ENCODE data around the gene RGS4. TPM values are rescaled to one million over a fixed set of nuclear protein-coding genes. Genes with fewer than 3 reads are reported as not detected.

RGS4 gene
- total RNA-seq, 2 experiments from 2014 or later, result not detected

DNA sequence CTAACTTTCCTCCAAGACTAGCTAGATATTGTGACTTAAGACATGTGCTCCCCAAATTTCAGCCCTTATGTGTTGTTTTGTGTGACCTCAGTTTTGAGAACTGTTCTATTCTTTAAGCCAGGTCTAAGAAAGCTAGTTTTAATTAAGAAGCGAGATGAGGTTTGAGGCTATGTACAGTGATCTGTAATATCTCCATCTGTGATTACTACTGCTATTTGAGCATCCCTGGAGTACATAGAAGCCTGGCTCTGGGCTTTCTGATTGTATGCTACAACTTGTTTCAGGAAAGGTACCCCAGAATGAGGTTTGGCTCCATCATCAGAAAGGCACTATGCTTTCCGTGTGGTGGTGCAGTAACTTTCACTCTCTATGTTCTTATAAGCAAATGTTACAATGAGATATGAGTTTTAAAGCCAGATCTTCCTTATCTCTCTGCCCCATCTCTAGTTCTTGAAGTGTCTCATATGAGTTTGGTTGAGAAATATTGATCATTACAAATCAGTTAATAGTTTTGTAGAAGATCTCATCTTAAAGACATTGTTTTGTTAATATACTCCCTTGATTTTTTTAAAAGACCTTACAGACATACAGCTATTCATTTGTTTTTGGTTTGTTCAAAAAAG is 605 bp downstream of the RGS4 start:
- Mint-ChIP-seq H3K27me3 (peaks cover 47% of the 10 kb centered on the region), H3K4me3 (no peak overlapping the region), H3K27ac (no peak overlapping the region), H3K9me3 (ENCODE audit: low read depth) (no peaks in the 10 kb centered on the region), H3K36me3 (ENCODE audit: low read depth) (no peaks in the 10 kb centered on the region), H3K4me1 (peaks cover 2% of the 10 kb centered on the region)
- CTCF ChIA-PET, result interaction anchor here (1.4 to 1.6 kb wide), 2 partner anchors 159 to 245 kb away, joined by 3 to 4 read pairs; no protein-coding TSS in a partner anchor
- intact Hi-C loops (cut with DNase I, micrococcal nuclease), result loop anchor here in 1 of 2 experiments (2.0 kb wide), 1 partner anchor 105 kb away; no protein-coding TSS in a partner anchor
- DNase-seq (no peak), ATAC-seq (no peak)
- POLR2A ChIA-PET, result no interaction called here

DNA sequence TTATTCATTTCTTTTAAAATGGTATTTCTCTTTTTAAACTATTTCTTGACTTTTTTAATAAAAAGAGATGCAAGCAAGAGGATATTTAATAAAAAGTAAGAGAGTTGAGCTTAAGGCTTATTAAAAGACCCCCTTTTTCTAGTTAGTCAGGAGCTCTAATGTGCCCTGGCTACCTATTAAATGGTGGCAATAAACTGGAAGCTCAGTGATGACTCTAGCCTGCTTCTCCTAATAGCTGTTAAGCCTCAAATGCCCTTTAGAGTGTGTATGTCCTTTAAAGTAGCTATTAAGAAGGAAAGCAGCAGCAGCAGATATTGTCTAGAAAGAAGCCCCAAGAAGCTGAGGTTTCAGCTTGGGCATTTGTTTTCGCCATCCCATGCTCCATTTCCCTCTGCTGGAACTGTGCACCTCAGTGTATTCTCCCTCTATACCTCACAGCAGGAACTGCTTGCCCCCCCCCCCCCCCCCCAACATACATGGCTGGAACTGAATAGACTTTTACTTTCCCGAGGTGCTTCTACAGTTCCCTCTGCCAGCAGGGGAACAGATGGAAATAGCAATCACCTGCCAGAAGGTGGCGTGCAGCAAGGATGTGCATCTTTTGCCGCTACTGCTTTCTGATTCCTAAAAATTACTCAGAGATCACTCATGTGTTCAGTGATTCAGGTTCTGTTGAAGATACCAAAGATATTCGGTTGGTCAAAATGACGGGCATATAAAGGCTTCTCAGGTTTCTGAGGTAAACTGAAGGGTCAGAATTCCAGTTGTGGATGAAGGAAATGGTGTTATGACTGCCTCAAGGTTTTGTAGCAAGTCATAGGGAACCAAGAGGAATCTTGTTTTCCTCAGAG is 2.5 kb downstream of the RGS4 start:
- no peak overlapping the region for H3K27ac Mint-ChIP-seq
- H3K4me3 Mint-ChIP-seq, result no peak overlapping the region
- no peaks in the 10 kb centered on the region for H3K9me3 Mint-ChIP-seq (ENCODE audit: low read depth)
- ChIA-PET POLR2A (no interaction called here), CTCF (interaction anchor here (0.6 to 1.8 kb wide), 6 partner anchors 11 to 818 kb away, joined by 3 to 15 read pairs (median 4); no protein-coding TSS in a partner anchor)
- H3K36me3 Mint-ChIP-seq (ENCODE audit: low read depth), result no peaks in the 10 kb centered on the region
- peak; percentile 26 for ATAC-seq
- H3K27me3 Mint-ChIP-seq, result peaks cover 42% of the 10 kb centered on the region
- intact Hi-C loops (cut with DNase I, micrococcal nuclease), result loop anchor here (1.0 to 2.0 kb wide), 3 partner anchors 103 to 244 kb away; no protein-coding TSS in a partner anchor
- DNase-seq, result peak; percentile 67
- H3K4me1 Mint-ChIP-seq, result peaks cover 2% of the 10 kb centered on the region

DNA sequence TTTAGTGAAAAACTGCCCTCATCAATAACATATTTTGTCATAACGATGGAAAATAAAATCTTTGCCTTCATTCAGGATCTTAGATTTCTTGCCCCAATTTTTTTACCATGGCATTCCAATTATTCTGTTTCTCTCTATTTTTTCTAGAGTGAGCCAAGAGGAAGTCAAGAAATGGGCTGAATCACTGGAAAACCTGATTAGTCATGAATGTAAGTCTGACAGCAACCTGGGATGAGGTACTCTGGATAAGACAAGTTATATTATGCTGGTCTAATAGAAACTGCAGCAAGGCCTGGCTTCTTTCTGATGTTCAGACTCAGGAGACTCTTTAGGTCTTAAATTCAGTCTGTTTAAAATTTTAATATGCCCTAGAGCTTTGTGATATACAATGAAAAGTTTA is 3.5 kb downstream of the RGS4 start:
- Mint-ChIP-seq H3K9me3 (ENCODE audit: low read depth) (no peaks in the 10 kb centered on the region), H3K27ac (no peak overlapping the region), H3K36me3 (ENCODE audit: low read depth) (no peaks in the 10 kb centered on the region), H3K4me1 (peaks cover 2% of the 10 kb centered on the region), H3K27me3 (peaks cover 40% of the 10 kb centered on the region), H3K4me3 (no peak overlapping the region)
- POLR2A ChIA-PET, result no interaction called here
- CTCF ChIA-PET, result interaction anchor here (0.8 to 1.8 kb wide), 5 partner anchors 16 to 243 kb away, joined by 3 to 15 read pairs (median 4); no protein-coding TSS in a partner anchor
- ATAC-seq (no peak), DNase-seq (no peak)
- intact Hi-C loops (cut with DNase I, micrococcal nuclease), result loop anchor here (1.0 to 2.0 kb wide), 3 partner anchors 102 to 243 kb away; no protein-coding TSS in a partner anchor

DNA sequence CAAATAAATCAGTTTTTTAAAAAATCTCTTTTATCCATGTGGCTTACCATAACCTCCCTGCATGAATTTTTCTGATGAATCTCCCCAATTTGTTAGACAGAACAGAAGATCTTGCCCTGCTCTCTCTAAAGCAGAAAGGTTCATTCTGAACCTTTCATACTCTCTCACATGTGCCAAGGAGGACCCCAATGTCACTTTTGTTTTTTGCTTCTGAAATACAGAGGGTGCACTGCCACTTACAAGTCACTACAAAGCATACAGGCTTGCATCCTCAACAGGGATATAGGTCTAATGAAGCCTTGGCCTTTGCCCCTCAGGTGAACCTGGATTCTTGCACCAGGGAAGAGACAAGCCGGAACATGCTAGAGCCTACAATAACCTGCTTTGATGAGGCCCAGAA is 4.8 kb downstream of the RGS4 start:
- no peak for DNase-seq
- no peak overlapping the region for H3K4me3 Mint-ChIP-seq
- peaks cover 27% of the 10 kb centered on the region for H3K27me3 Mint-ChIP-seq
- no peaks in the 10 kb centered on the region for H3K36me3 Mint-ChIP-seq (ENCODE audit: low read depth)
- CTCF ChIA-PET, result interaction anchor here (1.4 to 1.7 kb wide), 2 partner anchors 101 to 241 kb away, joined by 4 to 8 read pairs; no protein-coding TSS in a partner anchor
- no peaks in the 10 kb centered on the region for H3K9me3 Mint-ChIP-seq (ENCODE audit: low read depth)
- POLR2A ChIA-PET, result no interaction called here
- peaks cover 2% of the 10 kb centered on the region for H3K4me1 Mint-ChIP-seq
- no peak overlapping the region for H3K27ac Mint-ChIP-seq
- no peak for ATAC-seq
- intact Hi-C loops (cut with DNase I, micrococcal nuclease), result no loop called here

DNA sequence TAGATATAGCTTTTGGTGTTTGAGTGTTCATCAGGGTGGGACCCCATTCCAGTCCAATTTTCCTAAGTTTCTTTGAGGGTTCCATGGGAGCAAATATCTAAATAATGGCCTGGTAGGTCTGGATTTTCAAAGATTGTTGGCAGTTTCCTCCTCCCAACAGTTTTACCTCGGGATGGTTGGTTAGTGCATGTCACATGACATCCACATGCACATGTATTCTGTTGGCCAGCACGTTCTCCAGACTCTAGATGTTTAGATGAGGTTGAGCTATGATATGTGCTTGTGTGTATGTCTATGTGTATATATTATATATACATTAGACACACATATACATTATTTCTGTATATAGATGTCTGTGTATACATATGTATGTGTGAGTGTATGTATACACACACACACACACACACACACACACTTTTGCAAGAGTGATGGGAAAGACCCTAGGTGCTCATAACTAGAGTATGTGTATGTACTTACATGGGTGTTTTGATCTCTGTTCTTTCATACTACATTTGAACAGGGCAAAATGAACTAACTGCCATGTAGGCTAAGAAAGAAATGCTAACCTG is 5.6 kb downstream of the RGS4 start:
- no peak for ATAC-seq
- CTCF ChIA-PET, result no interaction called here
- peaks cover 2% of the 10 kb centered on the region for H3K4me1 Mint-ChIP-seq
- no peaks in the 10 kb centered on the region for H3K9me3 Mint-ChIP-seq (ENCODE audit: low read depth)
- POLR2A ChIA-PET, result no interaction called here
- no peaks in the 10 kb centered on the region for H3K36me3 Mint-ChIP-seq (ENCODE audit: low read depth)
- no peak overlapping the region for H3K27ac Mint-ChIP-seq
- no peak for DNase-seq
- intact Hi-C loops (cut with DNase I, micrococcal nuclease), result no loop called here
- H3K27me3 Mint-ChIP-seq, result peaks cover 21% of the 10 kb centered on the region
- H3K4me3 Mint-ChIP-seq, result no peak overlapping the region

DNA sequence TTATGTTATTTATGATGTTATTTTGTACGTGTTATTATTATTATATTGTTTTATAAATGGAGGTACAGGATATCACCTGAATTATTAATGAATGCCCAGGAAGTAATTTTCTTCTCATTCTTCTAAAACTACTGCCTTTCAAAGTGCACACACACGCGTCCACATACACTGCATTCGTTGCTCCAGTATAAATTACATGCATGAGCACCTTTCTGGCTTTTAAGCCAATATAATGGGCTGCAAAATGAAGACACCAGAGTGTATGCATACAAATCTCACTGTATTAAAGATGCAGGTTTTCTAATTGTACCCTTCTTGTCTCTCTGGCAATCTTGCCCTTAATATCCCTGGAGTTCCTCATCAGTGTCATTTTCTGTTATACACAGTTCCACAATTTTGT is 6.9 kb downstream of the RGS4 start:
- Mint-ChIP-seq H3K36me3 (ENCODE audit: low read depth) (no peaks in the 10 kb centered on the region), H3K9me3 (ENCODE audit: low read depth) (no peaks in the 10 kb centered on the region), H3K4me3 (no peak overlapping the region), H3K27me3 (peaks cover 14% of the 10 kb centered on the region), H3K4me1 (peaks cover 2% of the 10 kb centered on the region), H3K27ac (no peak overlapping the region)
- ChIA-PET CTCF (interaction anchor here (0.7 kb wide), 1 partner anchor 1025 kb away, joined by 3 read pairs; no protein-coding TSS in a partner anchor), POLR2A (no interaction called here)
- DNase-seq (no peak), ATAC-seq (no peak)
- intact Hi-C loops (cut with DNase I, micrococcal nuclease), result no loop called here

DNA sequence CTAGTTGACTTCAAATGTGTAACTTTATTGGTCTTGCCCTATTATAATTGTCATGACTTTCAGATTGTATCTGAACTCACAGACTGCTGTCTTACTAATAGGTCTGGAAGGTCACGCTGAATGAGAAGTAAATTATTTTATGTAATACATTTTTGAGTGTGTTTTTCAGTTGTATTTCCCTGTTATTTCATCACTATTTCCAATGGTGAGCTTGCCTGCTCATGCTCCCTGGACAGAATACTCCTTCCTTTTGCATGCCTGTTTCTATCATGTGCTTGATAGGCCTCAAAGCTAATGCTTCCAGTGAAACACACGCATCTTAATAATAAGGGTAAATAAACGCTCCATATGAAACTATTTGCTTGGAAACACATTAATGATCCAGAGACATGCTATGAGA is 7.3 kb downstream of the RGS4 start:
- Mint-ChIP-seq H3K27ac (no peak overlapping the region), H3K4me3 (no peak overlapping the region), H3K4me1 (peaks cover 2% of the 10 kb centered on the region), H3K27me3 (peaks cover 14% of the 10 kb centered on the region), H3K36me3 (ENCODE audit: low read depth) (no peaks in the 10 kb centered on the region), H3K9me3 (ENCODE audit: low read depth) (no peaks in the 10 kb centered on the region)
- CTCF ChIA-PET, result interaction anchor here (0.7 kb wide), 1 partner anchor 1025 kb away, joined by 3 read pairs; no protein-coding TSS in a partner anchor
- DNase-seq (no peak), ATAC-seq (no peak)
- POLR2A ChIA-PET, result no interaction called here
- intact Hi-C loops (cut with DNase I, micrococcal nuclease), result no loop called here

DNA sequence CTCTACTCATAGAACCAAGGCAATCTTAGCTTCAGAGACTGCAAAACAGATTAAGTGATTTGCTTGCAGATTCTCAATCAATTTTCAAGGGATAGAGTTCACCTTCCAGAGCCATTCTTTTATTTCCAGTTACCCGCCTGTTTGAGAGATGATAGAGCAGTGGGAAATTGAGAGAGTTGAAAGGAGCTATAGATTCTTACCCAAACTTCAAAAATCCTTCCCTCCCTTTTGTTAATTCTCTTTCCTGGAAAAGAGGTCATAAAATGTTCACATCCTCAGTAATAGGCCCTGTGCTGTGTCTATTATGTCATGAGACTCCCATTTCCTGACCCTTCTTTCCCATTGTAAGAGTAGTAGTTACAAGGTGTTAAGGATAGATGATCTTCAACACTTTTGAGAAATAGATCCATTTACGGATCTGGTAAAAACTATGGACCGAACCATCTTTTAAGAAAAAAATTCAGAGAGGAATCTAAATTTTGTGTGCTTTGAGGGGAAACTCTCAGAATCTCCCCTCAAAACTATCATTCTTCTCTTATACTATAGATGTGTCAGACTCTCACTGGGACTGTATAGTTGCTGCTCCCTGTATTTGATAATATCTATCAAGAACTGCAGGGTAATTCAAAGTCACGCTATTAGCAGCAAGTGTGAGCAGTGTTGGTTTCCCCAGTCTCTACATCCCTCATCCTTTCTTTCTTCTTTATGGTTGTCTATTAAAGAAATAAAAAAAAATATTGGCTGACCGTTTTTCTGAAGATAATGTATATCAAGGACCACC is 8.0 kb downstream of the RGS4 start:
- Mint-ChIP-seq H3K4me3 (no peak overlapping the region), H3K36me3 (ENCODE audit: low read depth) (no peaks in the 10 kb centered on the region), H3K4me1 (no peaks in the 10 kb centered on the region), H3K9me3 (ENCODE audit: low read depth) (no peaks in the 10 kb centered on the region), H3K27ac (no peak overlapping the region), H3K27me3 (peaks cover 11% of the 10 kb centered on the region)
- DNase-seq, result no peak
- intact Hi-C loops (cut with DNase I, micrococcal nuclease), result no loop called here
- CTCF ChIA-PET, result no interaction called here
- ATAC-seq, result no peak
- POLR2A ChIA-PET, result no interaction called here

DNA sequence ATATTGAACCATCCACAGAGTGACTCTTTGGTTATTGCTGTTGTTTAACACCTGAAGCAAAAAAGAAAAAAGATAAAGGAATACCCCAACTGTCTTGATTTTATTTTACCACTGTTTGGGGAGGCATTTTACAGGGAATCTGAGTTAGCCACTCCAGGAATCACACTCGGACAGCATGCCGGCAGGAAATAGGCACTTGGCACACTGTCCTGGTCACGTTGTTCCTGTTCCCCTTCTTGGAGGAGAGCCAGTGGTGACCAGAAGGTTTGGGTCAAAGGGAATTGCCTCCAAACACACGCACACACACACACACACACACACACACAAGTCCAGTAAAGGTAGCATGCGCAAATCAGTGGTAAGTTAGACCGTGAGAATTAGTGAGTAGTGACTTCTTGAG is 13.8 kb downstream of the RGS4 start:
- H3K36me3 Mint-ChIP-seq (ENCODE audit: low read depth), result no peaks in the 10 kb centered on the region
- H3K9me3 Mint-ChIP-seq (ENCODE audit: low read depth), result no peaks in the 10 kb centered on the region
- H3K4me1 Mint-ChIP-seq, result no peaks in the 10 kb centered on the region
- no peak for ATAC-seq
- intact Hi-C loops (cut with DNase I, micrococcal nuclease), result no loop called here
- no peak for DNase-seq
- H3K27me3 Mint-ChIP-seq, result peaks cover 2% of the 10 kb centered on the region
- no peak overlapping the region for H3K4me3 Mint-ChIP-seq
- ChIA-PET POLR2A (no interaction called here), CTCF (no interaction called here)
- no peak overlapping the region for H3K27ac Mint-ChIP-seq

DNA sequence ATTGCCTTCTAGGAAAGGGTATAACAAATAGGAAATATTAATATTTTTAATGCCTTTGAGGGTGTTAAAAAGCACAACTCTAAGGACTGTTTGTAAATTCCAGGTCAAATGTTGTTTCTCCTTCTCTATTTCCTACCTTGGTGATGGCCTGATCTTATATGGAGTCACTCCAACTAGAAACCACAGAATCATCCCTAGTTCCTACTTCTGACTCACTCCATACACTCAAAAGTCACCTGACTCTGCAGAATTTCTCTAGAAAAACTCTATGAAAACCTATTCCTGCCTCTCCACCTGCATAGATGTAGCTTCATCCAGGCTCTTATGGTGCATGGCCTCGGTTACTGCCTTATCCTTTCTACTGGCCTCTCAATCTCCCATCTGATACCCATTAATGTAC is 14.5 kb downstream of the RGS4 start:
- Mint-ChIP-seq H3K4me1 (no peaks in the 10 kb centered on the region), H3K36me3 (ENCODE audit: low read depth) (no peaks in the 10 kb centered on the region), H3K4me3 (no peak overlapping the region), H3K9me3 (ENCODE audit: low read depth) (no peaks in the 10 kb centered on the region), H3K27me3 (peaks cover 2% of the 10 kb centered on the region), H3K27ac (no peak overlapping the region)
- intact Hi-C loops (cut with DNase I, micrococcal nuclease), result no loop called here
- ChIA-PET CTCF (no interaction called here), POLR2A (no interaction called here)
- DNase-seq, result no peak
- no peak for ATAC-seq

DNA sequence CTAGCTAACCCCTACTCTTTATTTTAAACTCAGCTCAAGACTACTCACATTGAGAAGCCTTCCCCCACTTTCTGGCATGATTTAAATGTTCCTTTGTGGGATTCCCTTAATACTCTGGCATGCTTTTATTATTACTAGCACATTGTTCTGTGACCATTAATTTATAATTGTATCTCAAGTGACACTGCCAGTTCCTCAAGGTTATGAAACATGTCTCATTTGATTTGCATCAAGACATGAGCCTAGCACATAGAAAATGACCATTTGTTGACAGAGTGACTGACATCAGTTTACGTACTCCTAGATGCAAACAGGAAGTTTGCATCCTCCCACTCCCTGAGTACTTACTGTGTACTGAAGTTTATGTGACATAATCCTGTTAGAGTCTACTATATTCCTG is 15.2 kb downstream of the RGS4 start:
- intact Hi-C loops (cut with DNase I, micrococcal nuclease), result no loop called here
- no peaks in the 10 kb centered on the region for H3K4me1 Mint-ChIP-seq
- H3K27me3 Mint-ChIP-seq, result peaks cover 4% of the 10 kb centered on the region
- no peak overlapping the region for H3K27ac Mint-ChIP-seq
- ATAC-seq (no peak), DNase-seq (no peak)
- no peak overlapping the region for H3K4me3 Mint-ChIP-seq
- H3K9me3 Mint-ChIP-seq (ENCODE audit: low read depth), result no peaks in the 10 kb centered on the region
- H3K36me3 Mint-ChIP-seq (ENCODE audit: low read depth), result no peaks in the 10 kb centered on the region
- CTCF ChIA-PET, result no interaction called here
- POLR2A ChIA-PET, result no interaction called here
